Duodenal mucosa (tissue), 2 donors: ENCODE data around the gene GFRA4.

Source experiments
- H3K27ac ChIP-seq: one replicate; pipeline ENCODE4 v1.7.0; 2013; ENCODE audit warnings: low read depth, low read length
- H3K27me3 ChIP-seq, 2 donors: one replicate each; pipeline ENCODE4 v1.7.0; 2013; ENCODE audit warnings: low read length in 2 of 2, control low read depth in 1 of 2; ENCODE audit not compliant: insufficient read depth in 2 of 2, control insufficient read depth in 1 of 2
- H3K36me3 ChIP-seq, 2 donors: one replicate each; pipeline ENCODE4 v1.7.0; 2013; ENCODE audit warnings: low read length in 2 of 2, control low read depth in 1 of 2; ENCODE audit not compliant: insufficient read depth in 2 of 2, control insufficient read depth in 1 of 2
- H3K4me1 ChIP-seq, 2 donors: one replicate each; pipeline ENCODE4 v1.7.0; 2013; ENCODE audit warnings: low read length in 2 of 2, control low read depth in 1 of 2; ENCODE audit not compliant: insufficient read depth in 2 of 2, control insufficient read depth in 1 of 2
- H3K4me3 ChIP-seq, 2 donors: one replicate each; pipeline ENCODE4 v1.7.0; 2013; ENCODE audit warnings: low read length in 2 of 2, low read depth in 1 of 2
- H3K9ac ChIP-seq, 2 donors: one replicate each; pipeline ENCODE4 v1.7.0; 2013; ENCODE audit warnings: low read length in 2 of 2, low read depth in 1 of 2
- H3K9me3 ChIP-seq, 2 donors: one replicate each; pipeline ENCODE4 v1.7.0; 2013; ENCODE audit warnings: low read length in 2 of 2, control low read depth in 1 of 2; ENCODE audit not compliant: control insufficient read depth in 1 of 2

GFRA4 gene

DNA sequence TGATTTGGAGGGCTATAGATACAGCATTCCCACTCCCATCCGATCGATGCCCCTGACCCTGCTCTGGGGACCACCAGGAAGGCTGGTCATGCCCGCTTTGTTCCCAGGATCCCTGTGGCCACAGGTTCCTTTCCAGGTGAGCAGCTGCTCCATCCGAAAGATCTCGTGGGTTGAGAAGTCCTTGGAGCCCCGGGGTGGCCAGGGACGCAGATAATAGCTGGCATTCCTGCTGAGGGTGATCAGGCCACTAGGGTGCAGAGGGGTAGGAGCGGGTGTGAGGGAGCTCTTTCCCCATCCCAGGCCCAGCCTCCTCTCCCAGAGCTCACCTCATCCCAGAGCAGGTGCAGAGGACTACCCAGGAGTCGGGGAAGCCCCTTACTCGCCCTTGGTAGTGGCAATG is 11.2 kb upstream of the GFRA4 start:
- H3K27me3 ChIP-seq: peaks cover 33 to 39% of the 10 kb centered on the region in 2 donors
- H3K27ac ChIP-seq: no peak overlapping the region
- no peaks in the 10 kb centered on the region for H3K36me3 ChIP-seq
- H3K4me1 ChIP-seq: no peaks in the 10 kb centered on the region
- no peak overlapping the region for H3K4me3 ChIP-seq
- H3K9me3 ChIP-seq: no peaks in the 10 kb centered on the region
- H3K9ac ChIP-seq: no peak overlapping the region

- H3K4me1 ChIP-seq: no peaks in the 10 kb centered on the region
- no peak overlapping the region for H3K4me3 ChIP-seq
- H3K9me3 ChIP-seq: no peaks in the 10 kb centered on the region
- no peak overlapping the region for H3K9ac ChIP-seq
- H3K27ac ChIP-seq: no peak overlapping the region
- H3K27me3 ChIP-seq: peaks cover 33 to 44% of the 10 kb centered on the region in 2 donors
- no peaks in the 10 kb centered on the region for H3K36me3 ChIP-seq
Measured at GRCh38 chr20:3673221-3674070, 10.2 kb upstream of the GFRA4 start.

DNA sequence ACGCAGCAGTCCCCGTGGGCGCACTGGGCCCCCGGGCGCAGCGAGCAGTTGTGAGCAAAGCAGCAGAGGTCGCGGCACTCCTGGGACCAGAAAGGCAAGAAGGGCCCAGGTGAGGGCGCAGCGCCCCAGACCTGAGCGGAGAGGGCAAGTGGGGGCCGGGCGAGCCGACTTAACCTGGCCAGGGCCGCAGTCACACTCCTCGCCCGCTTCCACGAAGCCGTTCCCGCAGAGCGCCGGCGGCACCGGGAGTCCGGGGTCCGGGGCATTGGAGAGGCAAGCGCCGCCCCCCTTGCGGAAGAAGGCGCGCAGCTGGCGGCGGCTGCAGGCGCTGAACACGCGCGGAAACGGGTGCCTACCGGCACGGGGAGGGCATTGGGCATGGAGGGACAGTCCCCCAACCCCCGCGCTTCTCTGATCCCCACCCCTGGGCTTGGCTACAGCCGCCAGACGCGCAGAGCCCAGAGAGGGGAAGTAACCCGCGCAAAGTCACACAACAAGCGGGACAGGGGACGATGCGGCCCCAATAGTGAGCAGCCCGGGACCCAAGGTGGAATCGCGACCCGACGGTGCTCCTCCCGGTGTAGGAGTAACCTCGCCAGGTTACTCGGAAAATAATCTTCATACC is 9.5 kb upstream of the GFRA4 start:
- Histone ChIP-seq H3K27ac (no peak overlapping the region), H3K9ac (no peak overlapping the region), H3K4me1 (no peaks in the 10 kb centered on the region), H3K9me3 (no peaks in the 10 kb centered on the region), H3K27me3 (peaks cover 33 to 45% of the 10 kb centered on the region in 2 donors), H3K4me3 (no peak overlapping the region), H3K36me3 (no peaks in the 10 kb centered on the region)

DNA sequence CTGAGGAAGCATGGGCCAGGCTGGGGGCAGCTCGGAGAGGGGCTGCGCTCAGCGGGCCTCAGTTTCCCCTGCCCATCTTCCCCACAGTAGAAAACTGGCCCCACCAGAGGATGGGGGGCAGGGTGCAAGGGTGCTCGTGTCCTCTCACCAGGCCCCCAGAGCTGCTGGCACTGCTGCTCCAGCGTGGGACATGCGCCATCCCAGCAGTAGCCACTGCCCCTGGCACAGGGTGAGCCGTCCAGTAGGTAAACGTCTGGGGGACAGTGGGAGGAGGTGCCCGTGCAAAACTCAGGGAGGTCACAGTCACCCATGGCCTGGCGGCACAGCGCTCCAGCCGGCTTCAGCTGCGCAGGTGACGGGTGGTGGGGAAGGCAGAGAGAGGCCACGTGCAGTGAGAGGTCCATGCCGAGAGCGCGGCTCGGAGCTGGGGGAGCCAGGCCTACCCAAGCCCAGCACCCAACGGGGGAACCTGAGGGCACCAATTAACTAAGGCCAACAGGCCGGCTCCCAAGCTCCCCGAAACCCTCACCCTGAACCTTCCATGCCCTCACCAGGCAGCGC is 8.9 kb upstream of the GFRA4 start:
- no peaks in the 10 kb centered on the region for H3K36me3 ChIP-seq
- no peak overlapping the region for H3K4me3 ChIP-seq
- no peak overlapping the region for H3K27ac ChIP-seq
- no peaks in the 10 kb centered on the region for H3K9me3 ChIP-seq
- no peaks in the 10 kb centered on the region for H3K4me1 ChIP-seq
- no peak overlapping the region for H3K9ac ChIP-seq
- peaks cover 33 to 45% of the 10 kb centered on the region in 2 donors for H3K27me3 ChIP-seq

- no peak overlapping the region for H3K4me3 ChIP-seq
- no peak overlapping the region for H3K27ac ChIP-seq
- H3K36me3 ChIP-seq: no peaks in the 10 kb centered on the region
- H3K9ac ChIP-seq: no peak overlapping the region
- peaks cover 3 to 5% of the 10 kb centered on the region in 2 donors for H3K4me1 ChIP-seq
- peaks cover 31 to 43% of the 10 kb centered on the region in 2 donors for H3K27me3 ChIP-seq
- no peaks in the 10 kb centered on the region for H3K9me3 ChIP-seq
Measured at GRCh38 chr20:3670945-3671344, 7.7 kb upstream of the GFRA4 start.

- Histone ChIP-seq H3K9me3 (no peaks in the 10 kb centered on the region), H3K27me3 (peaks cover 28 to 40% of the 10 kb centered on the region in 2 donors), H3K27ac (no peak overlapping the region), H3K4me1 (peaks cover 4 to 7% of the 10 kb centered on the region in 2 donors), H3K36me3 (no peaks in the 10 kb centered on the region), H3K4me3 (no peak overlapping the region), H3K9ac (no peak overlapping the region)
Measured at GRCh38 chr20:3670511-3670910, 7.3 kb upstream of the GFRA4 start.

GRCh38 chr20:3669710-3670367 is 6.6 kb upstream of the GFRA4 start:
- H3K4me1 ChIP-seq: peaks cover 4 to 7% of the 10 kb centered on the region in 2 donors
- no peak overlapping the region for H3K4me3 ChIP-seq
- peaks cover 21 to 33% of the 10 kb centered on the region in 2 donors for H3K27me3 ChIP-seq
- H3K27ac ChIP-seq: no peak overlapping the region
- H3K36me3 ChIP-seq: no peaks in the 10 kb centered on the region
- H3K9me3 ChIP-seq: no peaks in the 10 kb centered on the region
- no peak overlapping the region for H3K9ac ChIP-seq

GRCh38 chr20:3667434-3668037 is 4.3 kb upstream of the GFRA4 start:
- Histone ChIP-seq H3K9ac (no peak overlapping the region), H3K27me3 (peaks cover 21 to 34% of the 10 kb centered on the region in 2 donors), H3K27ac (no peak overlapping the region), H3K36me3 (no peaks in the 10 kb centered on the region), H3K4me3 (no peak overlapping the region), H3K4me1 (peaks cover 4 to 7% of the 10 kb centered on the region in 2 donors), H3K9me3 (no peaks in the 10 kb centered on the region)

DNA sequence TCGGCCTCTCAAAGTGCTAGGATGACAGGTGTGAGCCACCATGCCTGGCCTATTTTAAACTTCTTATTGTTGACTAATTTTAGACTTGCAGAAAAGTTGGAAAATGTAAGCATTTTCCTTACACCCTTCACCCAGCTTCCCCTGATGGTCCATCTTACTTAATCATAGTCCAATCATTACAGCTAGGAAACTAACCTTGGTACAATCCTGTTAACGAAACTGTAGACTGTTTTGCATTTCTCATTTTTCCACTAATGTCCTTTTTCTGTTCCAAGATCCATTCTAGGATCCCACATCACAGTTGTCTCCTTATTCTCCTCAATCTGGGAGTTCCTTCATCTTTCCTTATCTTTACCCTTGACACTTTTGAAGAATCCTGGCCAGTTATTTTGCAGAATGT is 659 bp upstream of the GFRA4 start:
- H3K36me3 ChIP-seq: no peaks in the 10 kb centered on the region
- H3K9ac ChIP-seq: no peak overlapping the region
- H3K4me1 ChIP-seq: peaks cover 4 to 13% of the 10 kb centered on the region in 2 donors
- H3K27me3 ChIP-seq: peaks cover 36 to 37% of the 10 kb centered on the region in 2 donors
- H3K27ac ChIP-seq: no peak overlapping the region
- H3K9me3 ChIP-seq: no peaks in the 10 kb centered on the region
- H3K4me3 ChIP-seq: no peak overlapping the region
